WTC11 (cell line): ENCODE results near the gene GPR39. TPM values are rescaled to one million over a fixed set of nuclear protein-coding genes. Genes with fewer than 3 reads are reported as not detected.

ENCODE experiments used
- ATAC-seq: fragments of 200-7000 bp; cut with Tn5 transposase; 2 replicates; pipeline ENCODE4 v1.10.0; 2021; ENCODE audit warnings: mild to moderate bottlenecking, moderate library complexity
- CTCF ChIA-PET: fragments of 300-600 bp; sonication (Branson Sonifier 250); formaldehyde crosslinking; loops from one replicate; lab custom pipeline; 2021; ENCODE audit warnings: antibody characterized with exemption; lab: Charles Lee
- POLR2A ChIA-PET: fragments of 350-600 bp; sonication (Branson Sonifier 250); formaldehyde crosslinking; loops from one replicate; lab custom pipeline; 2021; ENCODE audit warnings: antibody characterized with exemption; lab: Charles Lee
- DNase-seq: peaks from one replicate; pipeline ENCODE4 v3.0.0; 2021; ENCODE audit warnings: low spot score
- H3K27ac Mint-ChIP-seq: 2 replicates; pipeline ENCODE4 v1.8.0; 2021; ENCODE audit warnings: mixed read lengths
- H3K27me3 Mint-ChIP-seq: 2 replicates; pipeline ENCODE4 v1.8.0; 2021; ENCODE audit warnings: low read depth, mild to moderate bottlenecking, moderate library complexity, mixed read lengths
- H3K36me3 Mint-ChIP-seq: 2 replicates; pipeline ENCODE4 v1.8.0; 2021; ENCODE audit warnings: mixed read lengths
- H3K4me1 Mint-ChIP-seq: 2 replicates; pipeline ENCODE4 v1.8.0; 2022; ENCODE audit warnings: mixed read lengths
- H3K4me3 Mint-ChIP-seq: 2 replicates; pipeline ENCODE4 v1.8.0; 2021; ENCODE audit warnings: mild to moderate bottlenecking, moderate library complexity, mixed read lengths
- H3K9me3 Mint-ChIP-seq: 2 replicates; pipeline ENCODE4 v1.8.0; 2021; ENCODE audit warnings: mixed read lengths
- AFF4 ChIP-seq: sonication (generic); formaldehyde crosslinking; IDR thresholded peaks from 2 replicates; pipeline ENCODE4 v1.8.1; 2023; ENCODE audit warnings: mild to moderate bottlenecking, missing genetic modification reagents, borderline replicate concordance
- CBFB ChIP-seq: sonication (generic); formaldehyde crosslinking; IDR thresholded peaks from 2 replicates; pipeline ENCODE4 v1.8.1; 2022; ENCODE audit warnings: mild to moderate bottlenecking, low read depth, missing genetic modification reagents
- ELF4 ChIP-seq: sonication (generic); formaldehyde crosslinking; IDR thresholded peaks from 2 replicates; pipeline ENCODE4 v1.8.1; 2022; ENCODE audit warnings: low read depth, mild to moderate bottlenecking, moderate library complexity, missing genetic modification reagents
- FOXJ3 ChIP-seq: sonication (generic); formaldehyde crosslinking; IDR thresholded peaks from 2 replicates; pipeline ENCODE4 v1.9.0; 2021; ENCODE audit warnings: missing genetic modification reagents, mild to moderate bottlenecking, borderline replicate concordance
- FOXP1 ChIP-seq: sonication (generic); formaldehyde crosslinking; IDR thresholded peaks from 2 replicates; pipeline ENCODE4 v1.8.0; 2022; ENCODE audit warnings: missing genetic modification reagents, mild to moderate bottlenecking, moderate library complexity, borderline replicate concordance
- GTF2I ChIP-seq: fragments of 250-450 bp; sonication (Bioruptor Pico); conservative IDR thresholded peaks from 2 replicates; pipeline ENCODE4 v1.4.0; 2021; ENCODE audit warnings: mild to moderate bottlenecking
- HMGXB4 ChIP-seq: sonication (generic); formaldehyde crosslinking; IDR thresholded peaks from 2 replicates; pipeline ENCODE4 v1.8.1; 2023; ENCODE audit warnings: mild to moderate bottlenecking, moderate library complexity, missing genetic modification reagents
- IRF2 ChIP-seq: sonication (generic); formaldehyde crosslinking; IDR thresholded peaks from 2 replicates; pipeline ENCODE4 v1.8.0; 2022; ENCODE audit warnings: low read depth, missing genetic modification reagents, borderline replicate concordance
- JAZF1 ChIP-seq: fragments of 250-450 bp; sonication (Bioruptor Pico); IDR thresholded peaks from 2 replicates; pipeline ENCODE4 v1.9.0; 2021; ENCODE audit warnings: moderate library complexity, mild to moderate bottlenecking, inconsistent platforms
- MLX ChIP-seq: sonication (generic); formaldehyde crosslinking; IDR thresholded peaks from 2 replicates; pipeline ENCODE4 v1.8.1; 2023; ENCODE audit warnings: mild to moderate bottlenecking, missing genetic modification reagents, moderate library complexity
- MYBL2 ChIP-seq: sonication (generic); formaldehyde crosslinking; IDR thresholded peaks from 2 replicates; pipeline ENCODE4 v1.8.1; 2023; ENCODE audit warnings: mild to moderate bottlenecking, moderate library complexity, missing genetic modification reagents
- NFE2L1 ChIP-seq: sonication (generic); formaldehyde crosslinking; IDR thresholded peaks from 2 replicates; pipeline ENCODE4 v1.8.1; 2023; ENCODE audit warnings: missing genetic modification reagents
- NR1H2 ChIP-seq: sonication (generic); formaldehyde crosslinking; IDR thresholded peaks from 2 replicates; pipeline ENCODE4 v1.9.0; 2021; ENCODE audit warnings: mild to moderate bottlenecking, moderate library complexity, missing genetic modification reagents
- RORB ChIP-seq: fragments of 250-450 bp; sonication (Bioruptor Pico); IDR thresholded peaks from 2 replicates; pipeline ENCODE4 v1.9.0; 2021; ENCODE audit warnings: mild to moderate bottlenecking
- TCF7 ChIP-seq: sonication (generic); formaldehyde crosslinking; IDR thresholded peaks from 2 replicates; pipeline ENCODE4 v1.8.0; 2022; ENCODE audit warnings: mild to moderate bottlenecking, low read depth, missing genetic modification reagents, moderate library complexity
- TEAD1 ChIP-seq: sonication (generic); formaldehyde crosslinking; IDR thresholded peaks from 2 replicates; pipeline ENCODE4 v1.8.0; 2022; ENCODE audit warnings: mild to moderate bottlenecking, missing genetic modification reagents
- USF1 ChIP-seq: sonication (generic); formaldehyde crosslinking; IDR thresholded peaks from 2 replicates; pipeline ENCODE4 v1.8.0; 2022; ENCODE audit warnings: mild to moderate bottlenecking, missing genetic modification reagents
- ZNF263 ChIP-seq: sonication (generic); formaldehyde crosslinking; IDR thresholded peaks from 2 replicates; pipeline ENCODE4 v1.8.1; 2022; ENCODE audit warnings: low read depth, mild to moderate bottlenecking, moderate library complexity, missing genetic modification reagents
- ZNF281 ChIP-seq: sonication (generic); formaldehyde crosslinking; IDR thresholded peaks from 2 replicates; pipeline ENCODE4 v1.8.0; 2023; ENCODE audit warnings: mild to moderate bottlenecking, missing genetic modification reagents
- ZNF423 ChIP-seq: fragments of 250-450 bp; sonication (Bioruptor Pico); IDR thresholded peaks from 2 replicates; pipeline ENCODE4 v2.1.2; 2022; ENCODE audit warnings: mild to moderate bottlenecking, moderate library complexity
- ZNF425 ChIP-seq: fragments of 250-450 bp; sonication (Bioruptor Pico); conservative IDR thresholded peaks from 2 replicates; pipeline ENCODE4 v1.9.0; 2021; ENCODE audit warnings: mild to moderate bottlenecking
- ZSCAN18 ChIP-seq: fragments of 250-450 bp; sonication (Bioruptor Pico); IDR thresholded peaks from 2 replicates; pipeline ENCODE4 v2.1.2; 2022; ENCODE audit warnings: mild to moderate bottlenecking, moderate library complexity
- total RNA-seq: library from RNA; stranded (reverse); gene quantifications from 3 replicates; pipeline ENCODE4 v1.2.3, GENCODE V29; 2021

Gene GPR39
- total RNA-seq, 1 experiment from 2014 or later, result 0.74 TPM

GRCh38 chr2:132368191-132368590 lies 48.4 kb upstream of the GPR39 start (continued):
- no peak for TF ChIP-seq ZSCAN18 (CRISPR knock-in tag)
- no peak for TF ChIP-seq GTF2I (CRISPR knock-in tag)
- TF ChIP-seq FOXJ3 (CRISPR knock-in tag), result no peak
- TF ChIP-seq ZNF425 (CRISPR knock-in tag), result no peak
- TF ChIP-seq JAZF1 (CRISPR knock-in tag), result no peak
- no peak for TF ChIP-seq RORB (CRISPR knock-in tag)
- TF ChIP-seq HMGXB4 (CRISPR knock-in tag), result no peak
- no peak for TF ChIP-seq CBFB (CRISPR knock-in tag)
- TF ChIP-seq NR1H2 (CRISPR knock-in tag), result no peak
- TF ChIP-seq FOXP1, result no peak
- no peak for TF ChIP-seq ZNF423 (CRISPR knock-in tag)
- no peak for TF ChIP-seq ELF4 (CRISPR knock-in tag)
- TF ChIP-seq, all 79 proteins: peak for 0

GRCh38 chr2:132372276-132372675 lies 44.3 kb upstream of the GPR39 start:
- H3K9me3 Mint-ChIP-seq, result peaks cover 23% of the 10 kb centered on the region
- H3K27ac Mint-ChIP-seq, result no peak overlapping the region
- ChIA-PET CTCF (interaction anchor here (1.3 kb wide), 1 partner anchor 77 kb away, joined by 4 read pairs; no protein-coding TSS in a partner anchor), POLR2A (no interaction called here)
- DNase-seq, result no peak
- no peak overlapping the region for H3K4me3 Mint-ChIP-seq
- peaks cover 20% of the 10 kb centered on the region for H3K36me3 Mint-ChIP-seq
- ATAC-seq, result no peak
- peaks cover 17% of the 10 kb centered on the region for H3K4me1 Mint-ChIP-seq
- H3K27me3 Mint-ChIP-seq, result peaks cover 3% of the 10 kb centered on the region; the same call in 1 of the 2 replicates
- TF ChIP-seq TEAD1 (CRISPR knock-in tag), result no peak
- no peak for TF ChIP-seq ZNF281 (CRISPR knock-in tag)
- TF ChIP-seq MLX, result no peak
- no peak for TF ChIP-seq AFF4 (CRISPR knock-in tag)
- no peak for TF ChIP-seq MYBL2 (CRISPR knock-in tag)
- no peak for TF ChIP-seq ELF4 (CRISPR knock-in tag)
- TF ChIP-seq USF1 (CRISPR knock-in tag), result no peak
- no peak for TF ChIP-seq NFE2L1 (CRISPR knock-in tag)
- TF ChIP-seq IRF2 (CRISPR knock-in tag), result no peak
- TF ChIP-seq TCF7 (CRISPR knock-in tag), result no peak
- no peak for TF ChIP-seq ZNF263 (CRISPR knock-in tag)
